Measurements from ENCODE around the gene BNIP2.

Gene BNIP2

GRCh38 chr15:59656897-59657634 lies 32.1 kb downstream of the BNIP2 start, which contains the start of gene GTF2A2 (continued):
- TF ChIP-seq ZNF398 (tag by site-specific recombination; IDR thresholded peaks at IDR 0.05), result no peak; the same call in 1 of the 2 replicates
- peak; percentile 75 for TF ChIP-seq ZIC2 (tag by site-specific recombination; IDR thresholded peaks at IDR 0.05)
- TF ChIP-seq ZNF114 (tag by site-specific recombination; IDR thresholded peaks at IDR 0.05), result no peak
- no peak for TF ChIP-seq HIC1 (tag by site-specific recombination; IDR thresholded peaks at IDR 0.05)
- TF ChIP-seq YY1 (tag by site-specific recombination; IDR thresholded peaks at IDR 0.05), result 0 out of 2 replicates have a peak, but pooled peaks have one; percentile 23
- TF ChIP-seq, protein P1, sequence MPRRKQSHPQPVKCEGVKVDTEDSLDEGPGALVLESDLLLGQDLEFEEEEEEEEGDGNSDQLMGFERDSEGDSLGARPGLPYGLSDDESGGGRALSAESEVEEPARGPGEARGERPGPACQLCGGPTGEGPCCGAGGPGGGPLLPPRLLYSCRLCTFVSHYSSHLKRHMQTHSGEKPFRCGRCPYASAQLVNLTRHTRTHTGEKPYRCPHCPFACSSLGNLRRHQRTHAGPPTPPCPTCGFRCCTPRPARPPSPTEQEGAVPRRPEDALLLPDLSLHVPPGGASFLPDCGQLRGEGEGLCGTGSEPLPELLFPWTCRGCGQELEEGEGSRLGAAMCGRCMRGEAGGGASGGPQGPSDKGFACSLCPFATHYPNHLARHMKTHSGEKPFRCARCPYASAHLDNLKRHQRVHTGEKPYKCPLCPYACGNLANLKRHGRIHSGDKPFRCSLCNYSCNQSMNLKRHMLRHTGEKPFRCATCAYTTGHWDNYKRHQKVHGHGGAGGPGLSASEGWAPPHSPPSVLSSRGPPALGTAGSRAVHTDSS (tag by site-specific recombination; IDR thresholded peaks at IDR 0.05), result no peak
- no peak for TF ChIP-seq ZNF621 (tag by site-specific recombination; IDR thresholded peaks at IDR 0.05)
- 0 out of 2 replicates have a peak, but pooled peaks have one; percentile 19 for TF ChIP-seq ZNF623 (tag by site-specific recombination; IDR thresholded peaks at IDR 0.05)
- no peak for TF ChIP-seq ZNF140 (tag by site-specific recombination; IDR thresholded peaks at IDR 0.05)
- 0 out of 2 replicates have a peak, but pooled peaks have one; percentile 31 for TF ChIP-seq ZSCAN30 (tag by site-specific recombination; IDR thresholded peaks at IDR 0.05)
- no peak for TF ChIP-seq ZBTB21 (tag by site-specific recombination; IDR thresholded peaks at IDR 0.05)
- TF ChIP-seq GLIS1 (tag by site-specific recombination; IDR thresholded peaks at IDR 0.05), result peak; percentile 66
- 0 out of 2 replicates have a peak, but pooled peaks have one; percentile 47 for TF ChIP-seq KLF8 (tag by site-specific recombination; IDR thresholded peaks at IDR 0.05)
- no peak for TF ChIP-seq ZNF792 (tag by site-specific recombination; IDR thresholded peaks at IDR 0.05)
- no peak for TF ChIP-seq ZBTB10 (tag by site-specific recombination; IDR thresholded peaks at IDR 0.05)
- TF ChIP-seq GFI1B (tag by site-specific recombination; IDR thresholded peaks at IDR 0.05), result no peak
- peak; percentile 49; the same call in 1 of the 2 replicates for TF ChIP-seq ZFP37 (tag by site-specific recombination; IDR thresholded peaks at IDR 0.05)
- TF ChIP-seq, protein P2, sequence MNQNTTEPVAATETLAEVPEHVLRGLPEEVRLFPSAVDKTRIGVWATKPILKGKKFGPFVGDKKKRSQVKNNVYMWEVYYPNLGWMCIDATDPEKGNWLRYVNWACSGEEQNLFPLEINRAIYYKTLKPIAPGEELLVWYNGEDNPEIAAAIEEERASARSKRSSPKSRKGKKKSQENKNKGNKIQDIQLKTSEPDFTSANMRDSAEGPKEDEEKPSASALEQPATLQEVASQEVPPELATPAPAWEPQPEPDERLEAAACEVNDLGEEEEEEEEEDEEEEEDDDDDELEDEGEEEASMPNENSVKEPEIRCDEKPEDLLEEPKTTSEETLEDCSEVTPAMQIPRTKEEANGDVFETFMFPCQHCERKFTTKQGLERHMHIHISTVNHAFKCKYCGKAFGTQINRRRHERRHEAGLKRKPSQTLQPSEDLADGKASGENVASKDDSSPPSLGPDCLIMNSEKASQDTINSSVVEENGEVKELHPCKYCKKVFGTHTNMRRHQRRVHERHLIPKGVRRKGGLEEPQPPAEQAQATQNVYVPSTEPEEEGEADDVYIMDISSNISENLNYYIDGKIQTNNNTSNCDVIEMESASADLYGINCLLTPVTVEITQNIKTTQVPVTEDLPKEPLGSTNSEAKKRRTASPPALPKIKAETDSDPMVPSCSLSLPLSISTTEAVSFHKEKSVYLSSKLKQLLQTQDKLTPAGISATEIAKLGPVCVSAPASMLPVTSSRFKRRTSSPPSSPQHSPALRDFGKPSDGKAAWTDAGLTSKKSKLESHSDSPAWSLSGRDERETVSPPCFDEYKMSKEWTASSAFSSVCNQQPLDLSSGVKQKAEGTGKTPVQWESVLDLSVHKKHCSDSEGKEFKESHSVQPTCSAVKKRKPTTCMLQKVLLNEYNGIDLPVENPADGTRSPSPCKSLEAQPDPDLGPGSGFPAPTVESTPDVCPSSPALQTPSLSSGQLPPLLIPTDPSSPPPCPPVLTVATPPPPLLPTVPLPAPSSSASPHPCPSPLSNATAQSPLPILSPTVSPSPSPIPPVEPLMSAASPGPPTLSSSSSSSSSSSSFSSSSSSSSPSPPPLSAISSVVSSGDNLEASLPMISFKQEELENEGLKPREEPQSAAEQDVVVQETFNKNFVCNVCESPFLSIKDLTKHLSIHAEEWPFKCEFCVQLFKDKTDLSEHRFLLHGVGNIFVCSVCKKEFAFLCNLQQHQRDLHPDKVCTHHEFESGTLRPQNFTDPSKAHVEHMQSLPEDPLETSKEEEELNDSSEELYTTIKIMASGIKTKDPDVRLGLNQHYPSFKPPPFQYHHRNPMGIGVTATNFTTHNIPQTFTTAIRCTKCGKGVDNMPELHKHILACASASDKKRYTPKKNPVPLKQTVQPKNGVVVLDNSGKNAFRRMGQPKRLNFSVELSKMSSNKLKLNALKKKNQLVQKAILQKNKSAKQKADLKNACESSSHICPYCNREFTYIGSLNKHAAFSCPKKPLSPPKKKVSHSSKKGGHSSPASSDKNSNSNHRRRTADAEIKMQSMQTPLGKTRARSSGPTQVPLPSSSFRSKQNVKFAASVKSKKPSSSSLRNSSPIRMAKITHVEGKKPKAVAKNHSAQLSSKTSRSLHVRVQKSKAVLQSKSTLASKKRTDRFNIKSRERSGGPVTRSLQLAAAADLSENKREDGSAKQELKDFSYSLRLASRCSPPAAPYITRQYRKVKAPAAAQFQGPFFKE (tag by site-specific recombination; IDR thresholded peaks at IDR 0.05; ENCODE audit: borderline replicate concordance), result no peak
- TF ChIP-seq SP7 (tag by site-specific recombination; IDR thresholded peaks at IDR 0.05), result peak; percentile 34; the same call in 1 of the 2 replicates
- no peak for TF ChIP-seq INSM2 (tag by site-specific recombination; IDR thresholded peaks at IDR 0.05)
- no peak for TF ChIP-seq BCL6B (tag by site-specific recombination; IDR thresholded peaks at IDR 0.05)
- TF ChIP-seq ZNF24 (tag by site-specific recombination; IDR thresholded peaks at IDR 0.05), result no peak

Data from HEK293 (cell line).